HK-2 (cell line): Measurements from ENCODE around the gene TLE2.
"Not testable (repeated sequence)": the region's sequence is repeated elsewhere in the genome, so short reads cannot be mapped to it uniquely, and the experiment has no call there.

Source experiments
- DNase-seq: peaks from one replicate; pipeline ENCODE4 v3.0.0-alpha.2; 2018; ENCODE audit not compliant: unreplicated experiment

The TLE2 gene

GRCh38 chr19:3036977-3037544 lies 8.0 kb upstream of the TLE2 start:
- DNase-seq: not testable (repeated sequence)

- DNase-seq: peak; percentile 92
These were observed 7.3 kb upstream of the TLE2 start for GRCh38 chr19:3036119-3036976.

DNA sequence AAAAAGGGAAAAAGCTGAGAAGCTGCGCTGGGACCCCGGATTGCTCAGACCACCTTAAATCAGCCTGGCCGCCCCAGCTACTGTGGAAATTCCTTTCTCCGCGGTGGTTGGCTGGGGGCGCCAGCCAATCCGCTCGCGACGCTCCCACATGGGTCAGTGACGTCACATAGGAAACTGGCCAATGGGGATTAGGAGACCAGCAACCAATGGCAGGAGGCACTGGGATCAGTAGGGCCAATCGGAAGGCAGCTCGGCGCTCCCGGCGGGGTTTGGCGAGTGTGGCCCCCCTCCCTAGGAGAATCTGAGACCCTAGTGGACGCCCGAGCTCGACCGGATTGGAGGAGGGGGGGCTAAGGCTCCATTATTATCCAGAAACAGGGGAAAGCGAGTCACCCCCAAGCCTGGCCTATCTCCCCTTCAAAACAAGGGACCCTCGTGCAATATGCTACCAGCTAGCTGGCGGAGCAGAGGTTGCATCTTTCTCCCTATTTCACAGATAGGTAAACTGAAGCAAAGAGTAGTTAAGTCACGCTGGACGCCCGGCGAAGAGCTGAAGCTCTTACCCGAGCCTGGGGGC lies 6.5 kb upstream of the TLE2 start:
- peak; percentile 97 for DNase-seq

GRCh38 chr19:3034656-3035541 lies 5.8 kb upstream of the TLE2 start:
- peak; percentile 44 for DNase-seq

GRCh38 chr19:3034406-3034655 lies 5.3 kb upstream of the TLE2 start:
- no peak for DNase-seq

DNA sequence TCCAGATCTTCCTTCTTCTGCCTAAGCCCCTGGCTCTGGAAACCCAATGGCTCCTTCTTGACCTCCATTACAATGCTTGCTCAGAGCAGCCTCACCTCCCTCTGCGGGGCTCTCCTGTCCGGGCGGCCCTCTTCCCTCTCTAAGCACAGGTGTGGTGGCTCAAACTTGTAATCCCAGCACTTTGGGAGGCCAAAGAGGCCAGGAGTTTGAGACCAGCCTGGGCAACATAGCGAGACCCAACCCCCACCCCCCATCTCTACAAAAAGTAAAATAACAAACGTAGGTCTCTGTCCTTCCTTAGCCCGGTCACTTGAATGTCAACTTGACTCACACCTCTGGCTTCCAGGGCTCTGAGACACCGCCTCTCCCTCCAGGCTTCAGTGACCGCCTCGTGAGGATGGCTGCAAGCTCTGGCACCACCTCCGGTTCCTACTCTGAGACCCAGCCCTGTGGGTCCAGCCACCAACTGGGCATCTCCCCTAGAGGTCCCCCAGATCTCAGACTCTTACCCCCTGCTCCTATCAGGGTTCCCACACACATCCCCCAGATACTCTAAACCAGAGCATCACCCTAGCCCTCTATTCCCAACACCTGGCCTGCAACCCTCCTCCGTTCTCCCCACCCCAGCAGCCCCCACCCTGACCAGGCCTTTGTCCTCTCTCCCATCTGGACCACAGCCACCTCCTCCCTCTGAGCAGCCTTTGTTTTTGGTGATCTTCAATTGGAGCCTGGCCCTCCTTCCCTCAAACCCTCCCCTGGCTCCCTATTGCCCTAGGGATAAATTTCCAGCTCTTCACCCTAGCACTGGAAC lies 4.7 kb upstream of the TLE2 start:
- DNase-seq: peak; percentile 31

DNA sequence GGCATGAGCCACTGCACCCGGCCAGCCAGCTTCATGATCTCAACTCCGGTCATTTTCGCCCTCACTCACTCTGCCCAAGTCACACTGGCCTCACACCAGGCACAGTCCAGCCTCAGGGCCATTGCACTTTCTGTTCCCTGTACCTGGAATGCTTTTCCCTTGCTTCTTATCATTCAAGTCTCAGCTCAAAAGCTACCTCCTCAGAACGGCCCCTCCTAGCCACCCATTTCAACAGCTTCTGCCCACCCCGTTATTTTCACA lies 2.5 kb upstream of the TLE2 start:
- no peak for DNase-seq

DNA sequence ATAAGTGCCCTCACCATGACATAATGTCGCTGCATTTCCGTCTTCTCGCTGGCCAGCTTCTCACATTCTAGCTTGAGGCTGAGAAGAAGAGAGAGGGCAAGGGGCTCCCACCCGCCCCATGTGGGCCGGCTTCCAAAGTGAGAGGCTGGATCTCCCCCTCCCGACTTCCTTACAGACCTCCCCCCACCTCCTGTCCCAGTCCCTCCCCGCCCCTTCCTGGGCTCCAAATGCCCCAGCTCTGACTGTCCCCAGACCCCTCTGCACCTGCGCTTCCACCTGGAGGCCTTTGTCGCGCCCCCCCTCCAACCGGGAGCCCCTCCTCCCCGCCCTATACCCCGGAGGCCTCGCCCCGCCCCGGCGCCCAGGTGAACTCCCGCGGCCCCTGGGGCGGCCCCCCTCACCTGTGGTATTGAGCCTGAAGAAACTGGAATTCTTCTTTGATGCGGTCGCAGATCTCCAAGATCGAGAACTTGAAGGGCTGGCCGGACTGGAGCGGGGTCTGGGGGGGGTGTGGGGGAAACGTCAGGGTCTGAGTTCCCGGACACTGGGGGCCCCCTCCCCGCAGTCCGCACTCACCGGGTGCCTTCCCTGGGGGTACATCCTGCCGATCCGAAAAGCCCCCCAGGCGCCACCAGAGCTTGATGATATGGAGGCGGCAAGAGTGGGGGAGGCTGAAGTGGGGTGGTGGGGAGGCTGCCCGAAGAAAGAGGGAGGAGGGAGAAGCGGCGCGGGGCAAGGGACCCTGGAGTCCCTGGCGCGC lies 595 bp downstream of the TLE2 start:
- no peak for DNase-seq

DNA sequence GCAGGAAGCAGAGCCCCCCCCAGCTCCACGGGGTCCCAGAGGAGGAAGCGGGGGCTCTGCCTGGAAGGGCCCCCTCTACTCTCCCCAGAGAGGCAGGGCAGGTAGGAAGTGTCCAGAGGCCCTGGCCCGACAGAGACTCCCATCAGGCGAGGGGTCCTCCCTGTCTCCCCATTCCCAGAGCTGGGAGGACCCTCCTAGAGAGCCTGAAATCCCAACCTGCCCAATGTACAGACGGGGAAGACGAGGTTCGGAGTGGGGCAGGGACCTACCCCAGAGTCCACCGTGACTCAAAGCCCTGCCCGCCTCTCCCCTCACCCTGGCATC lies 1.1 kb downstream of the TLE2 start:
- DNase-seq: no peak

DNA sequence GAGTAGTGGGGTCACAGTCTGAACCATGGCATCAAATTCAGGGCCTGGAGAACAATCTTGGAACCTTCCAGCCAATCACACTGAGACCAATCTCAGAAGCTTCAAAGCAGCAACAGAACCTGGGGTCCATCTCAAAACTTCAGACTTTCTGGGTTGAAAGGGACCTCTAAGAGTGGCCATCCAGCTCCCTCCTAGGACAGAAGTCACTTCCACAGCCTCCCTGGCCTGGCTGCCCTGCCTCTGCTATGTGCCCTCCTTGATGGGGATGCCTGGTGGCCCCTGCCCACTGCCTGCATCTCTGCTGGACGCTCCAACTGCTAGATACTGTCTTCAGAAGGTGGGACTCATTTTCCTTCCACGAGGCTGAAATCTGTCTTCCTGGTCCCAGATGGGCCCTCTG lies 1.8 kb downstream of the TLE2 start:
- DNase-seq: no peak

GRCh38 chr19:3026768-3027167 lies 2.3 kb downstream of the TLE2 start:
- no peak for DNase-seq

DNA sequence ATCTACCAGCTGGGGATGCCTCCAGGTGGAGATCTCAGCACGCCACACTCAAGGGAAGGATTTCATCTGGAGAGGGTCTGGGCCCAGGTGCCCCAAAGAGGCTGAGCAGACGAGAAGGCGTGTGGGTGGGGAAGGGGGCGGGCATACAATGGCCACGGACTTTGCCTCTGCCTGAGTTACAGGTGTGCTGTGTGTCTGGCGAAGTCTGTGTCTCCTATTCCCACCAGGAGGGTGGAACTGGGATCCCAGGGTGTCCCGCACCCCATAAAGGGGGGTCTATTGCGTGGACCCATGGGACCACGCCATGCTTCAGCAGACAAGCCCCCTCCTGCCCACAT lies 3.6 kb downstream of the TLE2 start:
- DNase-seq: no peak

DNA sequence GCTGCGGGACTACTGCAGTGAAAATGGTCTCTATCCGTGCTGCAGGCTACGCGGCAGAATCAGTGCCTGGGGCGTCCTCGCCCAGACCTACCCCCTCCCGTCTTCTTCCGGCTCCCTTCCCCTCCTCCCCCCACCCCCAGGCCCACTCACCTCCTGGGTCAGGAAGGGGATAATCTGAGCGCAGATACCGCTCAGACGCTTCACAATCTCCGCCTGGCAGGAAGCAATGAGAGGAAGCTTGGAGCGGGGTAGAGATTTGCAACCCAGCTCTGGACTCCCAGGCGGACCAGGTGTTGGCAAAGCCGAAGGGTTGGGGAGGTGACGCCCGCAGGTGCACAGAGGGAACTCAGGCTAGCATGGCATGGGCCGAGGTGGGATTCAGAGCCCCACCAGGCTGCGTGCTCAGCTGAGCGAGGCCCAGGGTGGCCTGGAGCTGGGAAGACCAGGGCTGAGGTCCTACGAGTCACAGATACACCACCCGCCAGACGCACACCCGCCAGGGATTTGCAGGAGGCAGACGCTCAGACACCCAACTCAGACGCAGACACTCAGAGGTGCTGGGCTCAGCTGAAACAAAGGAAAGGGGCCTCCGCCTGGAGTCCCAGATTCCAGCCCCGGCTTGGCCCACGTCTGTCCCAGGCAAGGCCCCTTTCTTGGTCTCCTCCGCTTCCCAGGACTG lies 4.1 kb downstream of the TLE2 start:
- DNase-seq: no peak

DNA sequence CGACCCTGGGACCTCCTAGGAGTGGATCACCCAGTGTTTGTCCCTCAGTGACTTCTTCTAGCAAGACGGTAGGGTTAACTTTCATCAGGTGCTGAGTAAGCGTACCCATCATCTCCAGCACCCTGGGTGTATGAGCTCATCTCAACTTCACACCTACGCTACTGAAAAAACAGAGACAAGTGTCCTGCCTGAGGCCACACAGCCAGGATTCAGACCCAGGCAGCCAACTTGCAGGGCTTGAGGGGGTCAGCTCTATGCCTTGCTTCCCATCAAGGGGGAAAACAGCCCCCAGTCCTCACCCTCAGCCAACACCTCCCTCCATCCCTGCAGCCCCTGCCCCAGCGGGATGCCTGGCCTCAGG lies 4.6 kb downstream of the TLE2 start:
- no peak for DNase-seq

DNA sequence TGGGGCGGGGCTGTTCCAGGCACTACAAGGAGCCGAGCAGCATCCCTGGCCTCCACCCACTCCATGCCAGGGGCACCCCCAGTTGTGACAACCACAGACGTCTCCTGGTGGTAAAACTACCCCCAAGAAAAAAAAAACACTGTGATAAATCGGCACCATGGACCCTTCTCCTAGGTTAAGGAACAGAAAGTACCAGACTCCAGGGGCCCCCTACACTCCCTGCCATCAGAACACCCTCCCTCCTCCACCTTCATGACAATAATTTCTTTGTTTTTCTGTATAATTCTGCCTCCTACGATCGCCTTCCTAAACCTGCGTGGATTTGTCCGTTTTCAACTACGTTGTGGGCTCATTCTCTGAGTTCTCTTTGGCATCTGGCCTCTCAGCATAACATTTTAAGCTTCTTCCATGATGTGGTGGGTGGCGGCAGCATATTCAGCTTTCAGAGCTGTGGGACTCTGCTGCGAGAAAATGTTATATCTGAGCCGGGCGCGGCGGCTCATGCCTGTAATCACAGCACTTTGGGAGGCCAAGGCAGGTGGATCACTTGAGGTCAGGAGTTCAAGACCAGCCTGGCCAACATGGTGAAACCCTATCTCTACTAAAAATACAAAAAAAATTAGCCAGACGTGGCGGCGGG lies 8.6 kb downstream of the TLE2 start:
- DNase-seq: no peak

GRCh38 chr19:3019211-3019854 lies 9.7 kb downstream of the TLE2 start:
- no peak for DNase-seq

- no peak for DNase-seq
These were observed 11.2 kb downstream of the TLE2 start for GRCh38 chr19:3017923-3018322.

GRCh38 chr19:3015126-3016057 lies 13.7 kb downstream of the TLE2 start:
- no peak for DNase-seq

GRCh38 chr19:3014135-3014534 lies 14.9 kb downstream of the TLE2 start:
- DNase-seq: no peak
